Measurements from ENCODE around the gene ISM2. TPM values are rescaled to one million over a fixed set of nuclear protein-coding genes. Genes with fewer than 3 reads are reported as not detected.

ISM2 gene
- total and polyA plus RNA-seq, 2 experiments from 2014 or later, result 0.69 to 1.3 TPM

- no peak for TF ChIP-seq ZNF462 (CRISPR knock-in tag; IDR thresholded peaks at IDR 0.05)
Measured at GRCh38 chr14:77478796-77479195, 19.8 kb downstream of the ISM2 start (continued).

- no peaks in the 10 kb centered on the region for H4K20me1 ChIP-seq (replicated peaks; ENCODE audit: insufficient read depth)
- Mint-ChIP-seq H3K27ac (no peak overlapping the region), H3K27me3 (ENCODE audit: insufficient read depth, low read depth, poor library complexity) (peaks cover 2% of the 10 kb centered on the region), H3K4me1 (peaks cover 14% of the 10 kb centered on the region), H3K4me3 (no peak overlapping the region), H3K36me3 (ENCODE audit: low read depth) (no peaks in the 10 kb centered on the region), H3K9me3 (no peaks in the 10 kb centered on the region)
- no peaks in the 10 kb centered on the region for H3K27me3 ChIP-seq (ENCODE audit: insufficient read depth)
- 0 out of 2 replicates have a peak, but pooled peaks cover under 1% of the 10 kb centered on the region for H3K4me1 ChIP-seq (ENCODE audit: insufficient read depth)
- no peaks in the 10 kb centered on the region for H3F3A ChIP-seq (replicated peaks; ENCODE audit: low read depth)
- H3K79me2 ChIP-seq (replicated peaks; ENCODE audit: insufficient read depth), result no peaks in the 10 kb centered on the region
- ATAC-seq (peak; percentile 24; the same call in 2 of the 3 replicates), DNase-seq (ENCODE audit: low spot score) (no peak)
- no peak overlapping the region for H3K27ac ChIP-seq (ENCODE audit: low read depth)
- no peak overlapping the region for H3K4me3 ChIP-seq
- H2AFZ ChIP-seq, result no peak overlapping the region
- TF ChIP-seq CTCF (conservative IDR thresholded peaks at IDR 0.05; ENCODE audit: low read depth in 2 of 2) (no peak), EZH2phosphoT487 (IDR thresholded peaks at IDR 0.05; ENCODE audit: unreplicated experiment) (no peak)
- H3K36me3 ChIP-seq (ENCODE audit: insufficient read depth), result no peaks in the 10 kb centered on the region
- H3K4me2 ChIP-seq, result no peak overlapping the region
- no peaks in the 10 kb centered on the region for H3K9me2 ChIP-seq (ENCODE audit: insufficient read depth)
Measured at GRCh38 chr14:77478029-77478428, 20.6 kb downstream of the ISM2 start.

Data from GM23338 (cell line).